ENCODE data around the gene ATP5PF.
"Not testable (repeated sequence)": the region's sequence is repeated elsewhere in the genome, so short reads cannot be mapped to it uniquely, and the experiment has no call there.

The ATP5PF gene

DNA sequence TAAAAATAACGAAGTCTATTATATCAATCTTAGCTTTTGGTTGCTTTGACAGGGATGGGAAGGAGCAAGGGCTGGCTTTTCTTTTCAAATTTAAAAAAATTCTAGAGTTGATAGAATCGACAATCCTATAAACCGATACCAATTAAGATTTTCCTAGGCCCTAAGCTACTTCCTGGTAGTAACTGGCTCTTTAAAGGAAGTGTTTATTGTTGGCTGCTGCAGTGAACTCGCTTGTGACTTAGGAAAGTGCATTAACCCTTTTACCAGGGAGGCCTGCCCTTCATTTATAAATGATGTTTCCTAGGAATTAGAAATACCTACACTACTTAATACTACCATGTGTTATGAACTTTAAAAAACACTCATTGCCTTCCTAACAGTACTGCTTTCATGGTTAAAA lies 33.2 kb downstream of the ATP5PF start:
- peaks cover 9% of the 10 kb centered on the region for H3K9me3 ChIP-seq (ENCODE audit: insufficient read depth, low read length)
- H3K9ac ChIP-seq (ENCODE audit: insufficient read length, low read depth): no peak overlapping the region
- no peaks in the 10 kb centered on the region for H3K36me3 ChIP-seq (ENCODE audit: insufficient read depth, insufficient read length, low read length)
- DNase-seq (ENCODE audit: low read depth, low spot score): no peak
- H3K4me3 ChIP-seq (ENCODE audit: insufficient read length, low read depth): no peak overlapping the region
- H3K27me3 ChIP-seq (ENCODE audit: insufficient read depth, insufficient read length): no peaks in the 10 kb centered on the region
- TF ChIP-seq ZNF274 (IDR thresholded peaks at IDR 0.05; ENCODE audit: low read depth, low read length): no peak
- no peak for TF ChIP-seq YY1 (IDR thresholded peaks at IDR 0.05; ENCODE audit: insufficient read depth, insufficient read length)
- TF ChIP-seq SUZ12 (IDR thresholded peaks at IDR 0.05; ENCODE audit: extremely low read depth, insufficient read depth, insufficient read length): no peak
- H3K4me1 ChIP-seq (ENCODE audit: insufficient read depth, insufficient read length): no peaks in the 10 kb centered on the region

GRCh38 chr21:25700741-25701140 lies 34.0 kb downstream of the ATP5PF start:
- H3K4me1 ChIP-seq (ENCODE audit: insufficient read depth, insufficient read length): no peaks in the 10 kb centered on the region
- DNase-seq (ENCODE audit: low read depth, low spot score): no peak
- peaks cover 13% of the 10 kb centered on the region for H3K9me3 ChIP-seq (ENCODE audit: insufficient read depth, low read length)
- no peaks in the 10 kb centered on the region for H3K27me3 ChIP-seq (ENCODE audit: insufficient read depth, insufficient read length)
- no peak overlapping the region for H3K9ac ChIP-seq (ENCODE audit: insufficient read length, low read depth)
- TF ChIP-seq SUZ12 (IDR thresholded peaks at IDR 0.05; ENCODE audit: extremely low read depth, insufficient read depth, insufficient read length) (no peak), YY1 (IDR thresholded peaks at IDR 0.05; ENCODE audit: insufficient read depth, insufficient read length) (no peak)
- H3K4me3 ChIP-seq (ENCODE audit: insufficient read length, low read depth): no peak overlapping the region
- H3K36me3 ChIP-seq (ENCODE audit: insufficient read depth, insufficient read length, low read length): no peaks in the 10 kb centered on the region

DNA sequence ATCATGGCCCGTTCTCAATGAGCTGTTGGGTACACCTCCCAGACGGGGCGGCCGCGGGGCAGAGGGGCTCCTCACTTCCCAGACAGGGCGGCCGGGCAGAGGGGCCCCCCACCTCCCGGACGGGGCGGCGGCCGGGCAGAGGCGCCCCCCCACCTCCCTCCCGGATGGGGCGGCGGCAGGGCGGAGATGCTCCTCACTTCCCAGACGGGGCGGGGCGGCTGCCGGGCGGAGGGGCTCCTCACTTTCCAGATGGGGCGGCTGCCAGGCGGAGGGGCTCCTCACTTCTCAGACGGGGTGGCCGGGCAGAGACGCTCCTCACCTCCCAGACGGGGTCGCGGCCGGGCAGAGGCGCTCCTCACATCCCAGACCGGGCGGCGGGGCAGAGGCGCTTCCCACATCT lies 39.2 kb downstream of the ATP5PF start:
- H3K27me3 ChIP-seq (ENCODE audit: insufficient read depth, insufficient read length); H3K9ac ChIP-seq (ENCODE audit: insufficient read length, low read depth); DNase-seq (ENCODE audit: low read depth, low spot score); H3K4me1 ChIP-seq (ENCODE audit: insufficient read depth, insufficient read length); H3K36me3 ChIP-seq (ENCODE audit: insufficient read depth, insufficient read length, low read length); H3K4me3 ChIP-seq (ENCODE audit: insufficient read length, low read depth): not testable (repeated sequence)
- H3K9me3 ChIP-seq (ENCODE audit: insufficient read depth, low read length): peaks cover 13% of the 10 kb centered on the region

GRCh38 chr21:25691976-25692375 lies 42.7 kb downstream of the ATP5PF start:
- H3K9ac ChIP-seq (ENCODE audit: insufficient read length, low read depth): no peak overlapping the region
- TF ChIP-seq ZNF274 (IDR thresholded peaks at IDR 0.05; ENCODE audit: low read depth, low read length) (no peak), SUZ12 (IDR thresholded peaks at IDR 0.05; ENCODE audit: extremely low read depth, insufficient read depth, insufficient read length) (no peak), YY1 (IDR thresholded peaks at IDR 0.05; ENCODE audit: insufficient read depth, insufficient read length) (no peak)
- H3K9me3 ChIP-seq (ENCODE audit: insufficient read depth, low read length): peaks cover 9% of the 10 kb centered on the region
- DNase-seq (ENCODE audit: low read depth, low spot score): no peak
- no peaks in the 10 kb centered on the region for H3K4me1 ChIP-seq (ENCODE audit: insufficient read depth, insufficient read length)
- no peaks in the 10 kb centered on the region for H3K36me3 ChIP-seq (ENCODE audit: insufficient read depth, insufficient read length, low read length)
- H3K27me3 ChIP-seq (ENCODE audit: insufficient read depth, insufficient read length): no peaks in the 10 kb centered on the region
- no peak overlapping the region for H3K4me3 ChIP-seq (ENCODE audit: insufficient read length, low read depth)

- DNase-seq (ENCODE audit: low read depth, low spot score): no peak
- Histone ChIP-seq H3K4me3 (ENCODE audit: insufficient read length, low read depth) (no peak overlapping the region), H3K4me1 (ENCODE audit: insufficient read depth, insufficient read length) (no peaks in the 10 kb centered on the region), H3K9ac (ENCODE audit: insufficient read length, low read depth) (no peak overlapping the region), H3K9me3 (ENCODE audit: insufficient read depth, low read length) (no peaks in the 10 kb centered on the region), H3K36me3 (ENCODE audit: insufficient read depth, insufficient read length, low read length) (no peaks in the 10 kb centered on the region), H3K27me3 (ENCODE audit: insufficient read depth, insufficient read length) (no peaks in the 10 kb centered on the region)
- TF ChIP-seq YY1 (IDR thresholded peaks at IDR 0.05; ENCODE audit: insufficient read depth, insufficient read length) (no peak), ZNF274 (IDR thresholded peaks at IDR 0.05; ENCODE audit: low read depth, low read length) (no peak), SUZ12 (IDR thresholded peaks at IDR 0.05; ENCODE audit: extremely low read depth, insufficient read depth, insufficient read length) (no peak)
Observed at GRCh38 chr21:25689226-25689625, 45.5 kb downstream of the ATP5PF start.

- H3K9ac ChIP-seq (ENCODE audit: insufficient read length, low read depth): no peak overlapping the region
- H3K27me3 ChIP-seq (ENCODE audit: insufficient read depth, insufficient read length): no peaks in the 10 kb centered on the region
- H3K36me3 ChIP-seq (ENCODE audit: insufficient read depth, insufficient read length, low read length): no peaks in the 10 kb centered on the region
- no peaks in the 10 kb centered on the region for H3K4me1 ChIP-seq (ENCODE audit: insufficient read depth, insufficient read length)
- H3K4me3 ChIP-seq (ENCODE audit: insufficient read length, low read depth): no peak overlapping the region
- no peak for TF ChIP-seq SUZ12 (IDR thresholded peaks at IDR 0.05; ENCODE audit: extremely low read depth, insufficient read depth, insufficient read length)
- no peak for TF ChIP-seq YY1 (IDR thresholded peaks at IDR 0.05; ENCODE audit: insufficient read depth, insufficient read length)
- no peak for TF ChIP-seq ZNF274 (IDR thresholded peaks at IDR 0.05; ENCODE audit: low read depth, low read length)
- no peak for DNase-seq (ENCODE audit: low read depth, low spot score)
- no peaks in the 10 kb centered on the region for H3K9me3 ChIP-seq (ENCODE audit: insufficient read depth, low read length)
Observed at GRCh38 chr21:25688275-25689155, 46.2 kb downstream of the ATP5PF start.

DNA sequence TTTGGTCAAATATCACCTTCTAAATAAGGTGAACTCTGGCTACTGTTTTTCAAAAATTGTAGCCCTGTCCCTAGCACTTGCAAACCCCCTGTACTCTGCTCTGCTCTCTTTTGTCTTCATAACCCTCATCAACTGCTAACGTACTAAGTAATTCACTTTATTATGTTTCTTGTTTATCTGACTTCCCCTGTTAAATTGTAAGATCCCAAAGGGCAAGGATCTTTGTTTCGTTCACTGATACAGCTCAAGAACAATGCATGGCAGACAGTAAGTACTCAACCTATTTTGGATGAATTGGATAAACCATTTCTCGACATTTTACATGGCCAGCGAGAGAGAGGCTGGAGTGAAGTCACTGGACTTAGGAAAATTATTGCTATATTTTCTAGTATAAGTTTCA lies 46.9 kb downstream of the ATP5PF start:
- H3K4me1 ChIP-seq (ENCODE audit: insufficient read depth, insufficient read length): no peaks in the 10 kb centered on the region
- H3K36me3 ChIP-seq (ENCODE audit: insufficient read depth, insufficient read length, low read length): no peaks in the 10 kb centered on the region
- H3K9ac ChIP-seq (ENCODE audit: insufficient read length, low read depth): no peak overlapping the region
- TF ChIP-seq YY1 (IDR thresholded peaks at IDR 0.05; ENCODE audit: insufficient read depth, insufficient read length) (no peak), SUZ12 (IDR thresholded peaks at IDR 0.05; ENCODE audit: extremely low read depth, insufficient read depth, insufficient read length) (no peak), ZNF274 (IDR thresholded peaks at IDR 0.05; ENCODE audit: low read depth, low read length) (no peak)
- no peaks in the 10 kb centered on the region for H3K27me3 ChIP-seq (ENCODE audit: insufficient read depth, insufficient read length)
- H3K4me3 ChIP-seq (ENCODE audit: insufficient read length, low read depth): no peak overlapping the region
- DNase-seq (ENCODE audit: low read depth, low spot score): no peak
- H3K9me3 ChIP-seq (ENCODE audit: insufficient read depth, low read length): no peaks in the 10 kb centered on the region

All from NT2/D1 (cell line).